ENCODE data around the gene HUNK.
"Not testable (repeated sequence)": the region's sequence is repeated elsewhere in the genome, so short reads cannot be mapped to it uniquely, and the experiment has no call there.

The HUNK gene

GRCh38 chr21:31870472-31871193 lies 2.2 kb upstream of the HUNK start:
- DNase-seq (ENCODE audit: low spot score), result no peak

- not testable (repeated sequence) for DNase-seq (ENCODE audit: low spot score)
Measured at GRCh38 chr21:31871371-31871770, 1.4 kb upstream of the HUNK start.

DNA sequence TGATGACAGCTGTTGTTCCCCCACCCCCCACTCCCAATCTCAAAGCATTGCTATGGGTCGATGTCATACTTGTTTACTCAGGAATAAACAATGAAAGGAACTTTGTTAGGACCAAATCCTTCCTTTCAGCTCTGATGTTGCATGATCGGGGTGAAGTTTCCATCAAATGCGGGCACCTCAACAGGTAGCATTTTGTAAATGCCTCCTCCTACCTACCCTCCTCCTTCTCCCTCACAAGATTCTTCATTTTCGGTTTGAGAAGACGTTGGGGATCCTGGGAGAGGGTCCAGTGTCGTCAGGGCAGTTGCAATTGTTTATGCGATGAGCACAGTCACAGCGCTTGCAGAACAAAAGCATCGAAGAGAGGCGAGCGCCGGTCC lies 758 bp upstream of the HUNK start:
- no peak for DNase-seq (ENCODE audit: low spot score)

DNA sequence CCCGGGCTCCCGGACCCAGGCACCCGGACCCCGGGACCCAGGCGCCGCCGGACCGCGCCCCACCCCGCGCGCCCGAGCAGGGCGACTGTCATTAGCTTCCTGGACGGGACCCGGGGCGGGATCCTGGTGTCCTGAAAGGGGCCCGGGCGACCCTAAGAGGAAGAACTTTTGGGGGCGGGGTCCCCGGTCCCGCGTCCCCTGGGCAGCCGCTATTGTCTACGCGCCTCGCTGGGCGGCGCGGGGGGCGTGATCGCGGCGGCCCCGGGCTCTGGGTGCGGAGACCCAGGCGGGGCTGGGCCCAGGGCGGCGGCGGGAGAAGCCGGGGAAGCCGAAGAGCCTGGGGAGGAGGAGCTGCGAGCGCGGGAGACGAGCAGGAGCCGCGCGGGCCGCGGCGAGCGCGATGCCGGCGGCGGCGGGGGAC lies 465 bp downstream of the HUNK start:
- no peak for DNase-seq (ENCODE audit: low spot score)

DNA sequence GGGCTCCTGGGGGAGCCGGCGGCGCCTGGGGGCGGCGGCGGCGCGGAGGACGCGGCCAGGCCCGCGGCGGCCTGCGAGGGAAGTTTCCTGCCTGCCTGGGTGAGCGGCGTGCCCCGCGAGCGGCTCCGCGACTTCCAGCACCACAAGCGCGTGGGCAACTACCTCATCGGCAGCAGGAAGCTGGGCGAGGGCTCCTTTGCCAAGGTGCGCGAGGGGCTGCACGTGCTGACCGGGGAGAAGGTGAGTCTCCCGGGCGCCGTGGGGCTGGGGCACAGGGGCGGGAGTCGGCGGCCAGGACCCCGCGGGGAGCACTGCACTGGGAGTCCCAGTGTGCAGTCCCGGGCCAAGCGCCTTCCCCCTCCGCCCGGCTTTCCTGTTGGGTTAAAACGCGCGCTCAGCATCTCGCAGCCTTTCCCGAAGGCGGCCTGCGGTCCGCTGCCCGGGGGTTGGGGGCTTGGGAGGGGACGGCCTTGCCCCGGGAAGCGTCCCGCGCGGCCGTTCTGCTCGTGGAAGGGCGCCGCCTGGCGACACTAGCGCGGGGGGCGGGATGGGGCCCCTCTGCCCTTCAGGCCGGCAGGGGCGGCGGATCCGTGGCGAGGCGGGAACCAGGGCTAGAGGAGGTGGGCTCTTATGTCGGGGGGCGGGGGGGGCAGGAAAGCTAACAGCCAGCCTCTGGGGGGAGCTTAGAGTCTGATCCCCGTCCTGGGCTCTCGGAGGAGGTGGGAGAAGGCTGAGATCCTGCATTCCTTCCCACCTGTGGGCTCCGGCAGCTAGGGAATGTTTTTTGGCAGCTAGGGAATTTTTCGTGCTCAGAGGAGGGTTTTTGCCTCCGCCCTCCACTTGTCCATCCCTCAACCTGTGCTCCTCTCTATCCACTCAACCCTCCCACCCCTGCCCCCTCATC lies 1.1 kb downstream of the HUNK start:
- DNase-seq (ENCODE audit: low spot score), result peak; percentile 63

- DNase-seq (ENCODE audit: low spot score), result no peak
Measured at GRCh38 chr21:31874812-31875212, 2.0 kb downstream of the HUNK start.

GRCh38 chr21:31875496-31876015 lies 2.7 kb downstream of the HUNK start:
- no peak for DNase-seq (ENCODE audit: low spot score)

DNA sequence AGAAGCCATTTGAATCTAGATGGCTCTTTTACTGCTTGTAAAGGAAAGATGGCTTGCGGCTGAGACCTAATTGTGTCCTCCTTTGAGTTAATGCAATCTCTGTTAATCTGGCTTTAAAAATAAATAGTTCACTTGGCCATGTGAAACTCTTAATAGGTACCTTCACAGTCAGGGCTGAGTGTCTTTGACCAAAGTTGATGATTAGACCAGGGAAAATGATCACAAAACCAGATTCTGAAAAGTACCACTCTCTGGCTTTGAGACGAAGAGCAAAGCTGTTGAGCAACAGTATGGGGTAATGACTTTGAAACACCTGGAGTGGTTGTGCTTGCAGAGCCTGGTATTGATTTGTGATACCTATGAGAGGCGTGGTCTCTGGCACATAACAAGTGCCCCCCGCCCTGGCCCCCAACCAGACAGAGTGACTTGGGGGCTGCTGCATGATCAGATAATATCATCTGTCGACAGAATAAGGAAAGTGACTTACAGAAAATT lies 4.7 kb downstream of the HUNK start:
- DNase-seq (ENCODE audit: low spot score), result no peak

- DNase-seq (ENCODE audit: low spot score), result no peak
Measured at GRCh38 chr21:31878831-31879230, 6.0 kb downstream of the HUNK start.

DNA sequence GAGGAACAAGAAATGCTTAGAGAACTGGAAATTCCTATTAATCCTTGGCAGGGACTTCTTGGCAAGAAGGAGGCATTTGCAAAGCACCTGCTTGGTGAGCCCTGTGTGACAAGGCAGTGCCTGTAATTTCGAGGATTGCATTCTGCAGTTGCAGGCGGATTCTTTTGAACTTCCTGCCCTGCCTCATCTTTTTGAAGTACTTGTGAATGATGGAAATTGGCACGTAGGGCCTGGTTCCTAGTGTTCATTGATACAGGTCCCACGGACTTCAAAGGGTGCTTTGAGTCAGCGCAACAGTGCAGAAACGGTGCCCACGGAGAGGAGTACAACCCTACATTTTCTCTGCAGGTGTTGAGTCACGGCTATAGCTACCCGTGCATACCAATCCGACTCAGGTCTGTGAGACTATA lies 6.4 kb downstream of the HUNK start:
- no peak for DNase-seq (ENCODE audit: low spot score)

DNA sequence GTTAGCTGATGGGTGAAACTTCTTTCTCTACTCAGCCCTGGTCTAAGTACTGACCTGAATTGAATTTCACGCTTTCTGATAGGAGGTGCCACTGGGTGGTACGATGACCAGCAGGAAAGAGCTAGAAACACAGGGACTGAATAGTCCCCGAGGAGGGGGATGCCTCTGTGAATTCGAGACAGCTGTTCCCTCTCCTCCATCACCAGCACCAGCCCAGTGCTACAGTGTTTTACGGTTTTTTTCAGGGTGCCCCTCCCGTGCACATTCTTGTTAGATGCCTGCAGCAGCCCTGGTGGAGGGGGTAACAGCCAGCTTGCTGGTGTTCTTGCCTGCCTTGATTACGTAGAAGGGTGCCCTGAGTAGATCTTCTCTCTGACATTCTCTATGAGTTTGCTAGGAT lies 7.1 kb downstream of the HUNK start:
- no peak for DNase-seq (ENCODE audit: low spot score)

DNA sequence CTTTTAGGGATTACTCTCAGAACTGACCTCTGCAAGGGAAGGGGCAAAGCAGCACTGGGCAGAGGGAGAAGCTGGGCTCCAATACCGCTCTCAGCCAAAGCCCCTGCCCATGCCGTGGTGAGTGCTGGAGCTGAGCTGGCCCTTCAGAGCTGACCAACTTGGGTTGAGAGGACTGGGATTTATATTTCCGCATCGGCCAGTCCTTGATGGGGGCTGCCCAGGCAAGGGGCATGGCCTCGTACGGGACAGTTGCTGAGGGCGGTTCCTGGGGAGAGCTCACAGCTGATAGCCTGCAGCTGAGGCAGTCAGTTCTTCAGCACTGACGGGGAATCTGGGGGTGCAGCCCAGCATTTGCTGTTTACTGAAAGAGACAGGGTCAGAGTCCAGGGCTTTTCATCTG lies 8.0 kb downstream of the HUNK start:
- DNase-seq (ENCODE audit: low spot score), result no peak

GRCh38 chr21:31882711-31883110 lies 9.9 kb downstream of the HUNK start:
- DNase-seq (ENCODE audit: low spot score), result no peak

DNA sequence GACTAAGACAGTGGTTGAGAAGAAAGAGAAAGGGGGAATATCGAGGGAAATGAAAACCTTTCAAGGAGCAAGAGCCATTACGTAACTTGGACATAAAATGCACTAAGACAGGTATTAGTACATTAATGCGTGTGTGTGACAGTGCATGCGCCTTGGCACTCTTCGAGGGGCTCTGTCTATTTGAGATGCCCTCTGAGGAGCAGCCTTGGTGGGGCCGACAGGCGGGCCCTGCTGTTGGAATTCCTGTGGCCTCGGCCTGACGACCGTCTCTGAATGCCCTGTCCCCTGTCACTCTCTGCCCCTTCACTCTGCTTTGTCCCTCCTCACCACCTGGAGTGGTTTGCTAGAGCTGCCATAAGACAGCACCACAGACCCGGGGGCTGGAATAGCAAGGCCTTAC lies 12.3 kb downstream of the HUNK start:
- no peak for DNase-seq (ENCODE audit: low spot score)

GRCh38 chr21:31886915-31887314 lies 14.1 kb downstream of the HUNK start:
- no peak for DNase-seq (ENCODE audit: low spot score)

GRCh38 chr21:31887391-31887841 lies 14.6 kb downstream of the HUNK start:
- DNase-seq (ENCODE audit: low spot score), result no peak

DNA sequence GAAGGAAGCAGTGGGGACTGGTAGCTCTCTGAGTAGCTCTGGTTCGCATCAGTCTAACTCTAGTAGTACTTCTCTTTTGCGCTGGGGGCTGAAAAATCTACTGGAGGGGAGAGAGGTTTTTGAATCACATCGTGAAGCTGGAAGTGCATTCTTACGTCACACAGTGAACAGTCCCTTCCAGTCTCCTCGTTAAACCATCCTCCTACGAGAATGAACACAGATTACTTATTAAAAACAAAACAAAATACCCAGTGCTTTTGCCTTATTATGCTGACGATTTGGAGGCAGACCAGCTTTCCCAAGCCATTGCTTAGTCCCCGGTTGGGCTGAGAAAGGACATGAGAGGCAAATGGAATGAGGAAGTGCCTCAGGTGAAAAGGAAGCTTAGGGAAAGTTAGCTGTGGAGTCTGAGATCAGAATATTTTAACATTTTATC lies 16.1 kb downstream of the HUNK start:
- no peak for DNase-seq (ENCODE audit: low spot score)

- no peak for DNase-seq (ENCODE audit: low spot score)
Measured at GRCh38 chr21:31889460-31889859, 16.6 kb downstream of the HUNK start.

DNA sequence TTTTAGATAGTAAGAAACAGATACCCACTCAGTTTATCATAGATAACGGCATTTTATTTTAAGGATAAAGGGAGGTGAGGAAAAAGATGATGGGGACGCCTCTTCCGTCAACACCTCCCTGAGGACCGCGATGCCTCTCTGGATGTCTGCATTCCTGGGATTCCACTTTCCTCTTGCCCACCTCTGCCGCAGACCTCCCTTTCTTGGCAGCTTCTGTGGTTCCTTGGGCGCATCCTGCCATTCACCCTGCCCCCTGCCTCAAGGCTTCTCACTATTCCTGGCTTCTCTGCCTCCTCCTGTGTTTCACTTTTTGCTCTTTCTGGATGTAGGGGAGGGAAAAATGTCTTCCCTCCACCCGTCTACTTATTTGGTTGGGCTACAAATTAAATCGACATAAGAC lies 19.9 kb downstream of the HUNK start:
- no peak for DNase-seq (ENCODE audit: low spot score)

GRCh38 chr21:31893851-31894415 lies 21.1 kb downstream of the HUNK start:
- no peak for DNase-seq (ENCODE audit: low spot score)

- DNase-seq (ENCODE audit: low spot score), result no peak
Measured at GRCh38 chr21:31894457-31894856, 21.6 kb downstream of the HUNK start.

DNA sequence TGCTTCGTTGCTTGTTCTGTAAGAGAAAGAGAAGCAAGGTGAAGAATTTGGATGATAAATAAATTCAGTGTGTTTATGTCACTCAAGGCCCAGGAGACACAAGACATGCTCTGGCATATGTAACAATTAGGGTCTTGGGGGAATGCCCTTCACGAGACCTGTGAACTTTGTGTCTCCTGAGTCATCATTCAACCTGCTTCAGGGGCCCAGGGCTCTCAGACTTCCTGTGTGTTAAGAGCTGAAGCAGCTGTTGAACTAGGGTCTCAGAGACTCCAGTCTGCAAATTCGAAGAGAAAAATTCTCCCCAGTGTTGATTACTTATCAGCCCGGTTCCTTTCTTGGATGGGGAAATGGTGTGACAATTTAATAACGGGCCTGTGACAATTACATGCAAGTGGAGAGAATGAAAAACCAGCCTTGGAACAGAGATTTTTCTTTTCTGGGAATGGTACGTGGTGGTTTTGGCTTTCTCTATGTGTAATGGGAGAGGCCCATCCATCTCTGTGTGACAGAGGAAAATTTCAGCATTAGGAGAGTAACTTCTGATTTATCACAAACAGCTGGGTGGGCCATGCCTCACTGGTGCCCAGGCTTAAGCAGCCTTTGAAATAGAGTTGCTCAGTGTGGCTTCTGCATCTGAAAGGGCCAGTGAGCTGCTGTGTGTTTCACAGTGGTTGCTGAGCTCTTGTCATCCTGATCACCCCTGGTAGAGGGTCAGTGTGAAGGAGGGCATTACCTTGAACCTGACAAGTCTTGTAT lies 22.4 kb downstream of the HUNK start:
- no peak for DNase-seq (ENCODE audit: low spot score)

Measured in germinal center (tissue), 1 donor.